Subcutaneous adipose tissue (tissue), 4 donors: Measurements from ENCODE around the gene GRHL1. TPM values are rescaled to one million over a fixed set of nuclear protein-coding genes. Genes with fewer than 3 reads are reported as not detected.

Source experiments
- total RNA-seq, 4 donors: library from RNA; depleted of rRNA; stranded (reverse); fragments of >200 nt; gene quantifications; one replicate each; pipeline ENCODE4 v1.1.0, GENCODE V29; 2016
- TF ChIP-seq, protein P1 (sequence below): fragments of 450-650 bp; IDR thresholded peaks from one replicate; pipeline ENCODE4 v1.5.1; 2016; ENCODE audit warnings: low read depth, mild to moderate bottlenecking, control low read depth, antibody characterized with exemption, moderate library complexity

The GRHL1 gene
- total RNA-seq, 4 donors from 2014 or later, result 0.88 to 7.2 (median 2.8) TPM

DNA sequence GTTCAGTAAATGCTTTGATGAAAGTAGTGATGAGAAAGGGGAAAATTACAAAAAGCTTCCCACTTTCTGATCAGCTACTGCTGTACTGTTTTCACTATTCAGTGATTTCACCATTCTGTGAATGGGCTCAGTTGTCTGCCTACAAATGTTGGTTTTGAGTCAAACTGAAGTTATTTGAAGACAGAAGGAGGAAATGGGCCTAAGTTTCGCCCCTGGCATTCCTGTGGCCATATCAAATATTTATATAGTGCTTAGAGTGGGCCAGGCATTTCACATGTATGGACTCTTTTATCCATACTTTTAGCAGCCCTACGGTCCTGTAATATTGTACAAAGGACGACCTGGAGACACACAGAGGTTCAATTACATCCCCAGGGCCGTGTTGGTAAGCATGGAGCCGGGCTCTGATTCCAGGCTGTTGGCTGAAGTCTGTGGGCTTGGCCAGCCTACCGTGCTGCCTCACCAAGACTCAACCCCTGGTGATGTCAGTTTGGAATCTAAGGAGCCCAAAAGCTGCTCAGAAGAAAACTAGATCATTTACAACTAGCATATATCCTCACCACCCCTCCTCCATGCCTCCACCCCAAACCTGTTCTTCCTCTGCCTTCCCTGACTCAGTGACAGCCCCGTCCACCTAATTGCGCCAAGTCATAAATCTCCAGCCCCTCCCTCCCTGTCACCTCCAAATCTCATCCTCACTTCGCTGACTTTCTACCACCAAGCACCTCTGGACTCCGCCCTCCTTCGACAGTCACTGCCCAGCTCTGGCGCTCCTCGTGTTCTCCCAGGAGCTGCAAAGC, 10.1 kb upstream of the GRHL1 start:
- TF ChIP-seq, protein P1, sequence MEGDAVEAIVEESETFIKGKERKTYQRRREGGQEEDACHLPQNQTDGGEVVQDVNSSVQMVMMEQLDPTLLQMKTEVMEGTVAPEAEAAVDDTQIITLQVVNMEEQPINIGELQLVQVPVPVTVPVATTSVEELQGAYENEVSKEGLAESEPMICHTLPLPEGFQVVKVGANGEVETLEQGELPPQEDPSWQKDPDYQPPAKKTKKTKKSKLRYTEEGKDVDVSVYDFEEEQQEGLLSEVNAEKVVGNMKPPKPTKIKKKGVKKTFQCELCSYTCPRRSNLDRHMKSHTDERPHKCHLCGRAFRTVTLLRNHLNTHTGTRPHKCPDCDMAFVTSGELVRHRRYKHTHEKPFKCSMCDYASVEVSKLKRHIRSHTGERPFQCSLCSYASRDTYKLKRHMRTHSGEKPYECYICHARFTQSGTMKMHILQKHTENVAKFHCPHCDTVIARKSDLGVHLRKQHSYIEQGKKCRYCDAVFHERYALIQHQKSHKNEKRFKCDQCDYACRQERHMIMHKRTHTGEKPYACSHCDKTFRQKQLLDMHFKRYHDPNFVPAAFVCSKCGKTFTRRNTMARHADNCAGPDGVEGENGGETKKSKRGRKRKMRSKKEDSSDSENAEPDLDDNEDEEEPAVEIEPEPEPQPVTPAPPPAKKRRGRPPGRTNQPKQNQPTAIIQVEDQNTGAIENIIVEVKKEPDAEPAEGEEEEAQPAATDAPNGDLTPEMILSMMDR, result no peak

- TF ChIP-seq, protein P1, result no peak
Measured at GRCh38 chr2:9941996-9942390, 9.5 kb upstream of the GRHL1 start.

- TF ChIP-seq, protein P1, result no peak
Measured at GRCh38 chr2:9944330-9944758, 7.1 kb upstream of the GRHL1 start.

- TF ChIP-seq, protein P1, result no peak
Measured at GRCh38 chr2:9945596-9945995, 5.9 kb upstream of the GRHL1 start.

DNA sequence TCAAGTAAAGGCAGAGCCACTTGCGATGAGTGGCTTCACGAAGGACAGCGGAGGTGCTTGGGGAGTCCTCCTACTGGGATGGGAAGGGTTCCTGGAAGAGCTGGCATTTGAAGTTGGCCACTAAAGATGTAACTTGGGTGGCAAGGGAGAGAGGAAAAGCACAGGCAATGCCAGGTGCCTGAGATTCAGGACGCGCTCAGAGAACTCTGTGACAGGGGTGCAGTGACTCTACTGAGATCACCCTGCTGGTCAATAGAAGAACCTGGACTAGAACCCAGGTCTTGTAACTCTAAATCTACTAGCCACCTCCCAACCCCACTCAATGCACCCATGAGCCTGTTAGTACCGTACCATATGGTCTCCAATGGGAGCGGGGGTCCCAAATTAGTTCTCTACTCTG, 5.4 kb upstream of the GRHL1 start:
- TF ChIP-seq, protein P1, result no peak

DNA sequence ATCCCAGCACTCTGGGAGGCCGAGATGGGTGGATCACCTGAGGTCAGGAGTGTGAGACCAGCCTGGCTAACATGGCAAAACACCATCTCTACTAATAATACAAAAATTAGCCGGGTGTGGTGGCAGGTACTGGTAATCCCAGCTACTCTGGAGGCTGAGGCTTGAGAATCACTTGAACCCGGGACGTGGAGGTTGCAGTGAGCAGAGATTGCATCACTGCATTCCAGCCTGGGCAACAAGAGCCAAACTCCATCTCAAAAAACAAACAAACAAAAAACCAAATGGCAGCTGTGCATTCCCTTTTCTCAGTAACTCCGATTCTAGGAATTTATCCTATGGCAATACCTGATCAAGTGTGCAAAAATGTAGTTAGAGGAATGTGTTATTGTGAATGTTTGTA, 4.7 kb upstream of the GRHL1 start:
- TF ChIP-seq, protein P1, result no peak

DNA sequence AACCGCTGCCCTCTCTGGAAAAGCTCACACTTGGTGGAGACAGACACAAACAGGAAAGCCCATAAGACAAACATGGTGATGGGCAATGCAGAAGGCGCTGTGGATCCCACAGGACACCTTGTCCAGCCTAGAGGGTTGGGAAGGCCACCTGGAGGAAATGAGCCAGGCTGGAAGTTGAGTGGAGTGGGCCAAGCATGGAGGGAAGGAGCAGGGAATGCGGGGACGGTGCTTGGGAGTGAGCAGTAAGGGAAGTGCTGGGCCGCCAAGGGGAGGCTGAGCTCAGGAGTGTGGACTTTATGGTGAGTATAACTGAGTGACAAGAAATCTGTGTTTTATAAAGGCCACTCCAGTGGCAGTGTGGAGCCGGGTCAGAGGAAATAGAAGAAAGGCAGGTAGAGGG, 2.8 kb upstream of the GRHL1 start:
- TF ChIP-seq, protein P1, result no peak
